ENCODE data around the gene LARGE1.

The LARGE1 gene

GRCh38 chr22:33680632-33681031 is 239.6 kb downstream of the LARGE1 start:
- TF ChIP-seq, protein P1, sequence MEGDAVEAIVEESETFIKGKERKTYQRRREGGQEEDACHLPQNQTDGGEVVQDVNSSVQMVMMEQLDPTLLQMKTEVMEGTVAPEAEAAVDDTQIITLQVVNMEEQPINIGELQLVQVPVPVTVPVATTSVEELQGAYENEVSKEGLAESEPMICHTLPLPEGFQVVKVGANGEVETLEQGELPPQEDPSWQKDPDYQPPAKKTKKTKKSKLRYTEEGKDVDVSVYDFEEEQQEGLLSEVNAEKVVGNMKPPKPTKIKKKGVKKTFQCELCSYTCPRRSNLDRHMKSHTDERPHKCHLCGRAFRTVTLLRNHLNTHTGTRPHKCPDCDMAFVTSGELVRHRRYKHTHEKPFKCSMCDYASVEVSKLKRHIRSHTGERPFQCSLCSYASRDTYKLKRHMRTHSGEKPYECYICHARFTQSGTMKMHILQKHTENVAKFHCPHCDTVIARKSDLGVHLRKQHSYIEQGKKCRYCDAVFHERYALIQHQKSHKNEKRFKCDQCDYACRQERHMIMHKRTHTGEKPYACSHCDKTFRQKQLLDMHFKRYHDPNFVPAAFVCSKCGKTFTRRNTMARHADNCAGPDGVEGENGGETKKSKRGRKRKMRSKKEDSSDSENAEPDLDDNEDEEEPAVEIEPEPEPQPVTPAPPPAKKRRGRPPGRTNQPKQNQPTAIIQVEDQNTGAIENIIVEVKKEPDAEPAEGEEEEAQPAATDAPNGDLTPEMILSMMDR (IDR thresholded peaks at IDR 0.05; ENCODE audit: insufficient read depth, missing control alignments): no peak
- no peak for FAIRE-seq
- DNase-seq (ENCODE audit: insufficient read length, low spot score): no peak

GRCh38 chr22:33678523-33678922 is 241.8 kb downstream of the LARGE1 start:
- DNase-seq (ENCODE audit: insufficient read length, low spot score): no peak
- TF ChIP-seq, protein P1 (IDR thresholded peaks at IDR 0.05; ENCODE audit: insufficient read depth, missing control alignments): no peak

GRCh38 chr22:33677536-33677935 is 242.7 kb downstream of the LARGE1 start:
- DNase-seq (ENCODE audit: insufficient read length, low spot score) (no peak), FAIRE-seq (no peak)
- TF ChIP-seq, protein P1 (IDR thresholded peaks at IDR 0.05; ENCODE audit: insufficient read depth, missing control alignments): no peak

More at GRCh38 chr22:33678523-33678922, 241.8 kb downstream of the LARGE1 start:
- no peak for FAIRE-seq

DNA sequence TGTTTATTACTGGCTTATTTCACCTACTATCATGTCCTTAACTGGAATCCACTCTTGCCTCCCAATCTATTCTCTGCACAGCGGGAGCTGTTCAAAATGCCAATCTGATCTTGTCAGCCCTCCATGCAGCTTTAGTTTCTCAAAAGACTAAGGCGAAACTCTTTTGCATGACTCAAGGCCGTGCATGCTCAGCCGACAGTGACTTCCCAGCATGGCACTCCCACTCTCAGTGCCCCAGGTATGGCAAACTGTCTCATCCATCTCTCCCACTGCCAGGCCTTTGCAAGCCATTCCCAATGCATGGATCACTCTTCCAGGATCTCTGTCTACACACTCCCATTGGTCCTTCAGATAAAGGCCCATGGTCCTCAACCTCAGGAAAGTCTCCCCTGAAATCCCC is 245.9 kb downstream of the LARGE1 start:
- FAIRE-seq (no peak), DNase-seq (ENCODE audit: insufficient read length, low spot score) (no peak)
- TF ChIP-seq, protein P1 (IDR thresholded peaks at IDR 0.05; ENCODE audit: insufficient read depth, missing control alignments): no peak

DNA sequence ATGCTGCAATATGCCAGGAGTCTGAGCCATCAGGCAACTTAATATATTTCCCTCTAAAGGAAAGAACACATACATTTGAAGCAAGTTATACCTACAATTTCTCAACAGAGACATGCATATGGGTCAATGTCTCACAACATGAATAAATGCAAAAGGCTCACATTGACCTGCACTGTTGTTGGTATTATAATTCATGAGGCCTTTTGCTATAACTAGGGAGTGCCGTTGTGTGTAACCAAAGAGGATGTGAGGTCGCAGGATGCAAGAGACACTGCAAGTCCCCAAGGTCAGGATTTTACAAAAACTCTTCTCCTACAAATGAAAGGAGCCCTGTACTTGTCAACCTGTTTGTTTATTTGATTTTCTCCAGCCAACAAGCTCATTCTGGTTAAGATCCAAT is 250.5 kb downstream of the LARGE1 start:
- no peak for DNase-seq (ENCODE audit: insufficient read length, low spot score)
- TF ChIP-seq, protein P1 (IDR thresholded peaks at IDR 0.05; ENCODE audit: insufficient read depth, missing control alignments): no peak
- no peak for FAIRE-seq

DNA sequence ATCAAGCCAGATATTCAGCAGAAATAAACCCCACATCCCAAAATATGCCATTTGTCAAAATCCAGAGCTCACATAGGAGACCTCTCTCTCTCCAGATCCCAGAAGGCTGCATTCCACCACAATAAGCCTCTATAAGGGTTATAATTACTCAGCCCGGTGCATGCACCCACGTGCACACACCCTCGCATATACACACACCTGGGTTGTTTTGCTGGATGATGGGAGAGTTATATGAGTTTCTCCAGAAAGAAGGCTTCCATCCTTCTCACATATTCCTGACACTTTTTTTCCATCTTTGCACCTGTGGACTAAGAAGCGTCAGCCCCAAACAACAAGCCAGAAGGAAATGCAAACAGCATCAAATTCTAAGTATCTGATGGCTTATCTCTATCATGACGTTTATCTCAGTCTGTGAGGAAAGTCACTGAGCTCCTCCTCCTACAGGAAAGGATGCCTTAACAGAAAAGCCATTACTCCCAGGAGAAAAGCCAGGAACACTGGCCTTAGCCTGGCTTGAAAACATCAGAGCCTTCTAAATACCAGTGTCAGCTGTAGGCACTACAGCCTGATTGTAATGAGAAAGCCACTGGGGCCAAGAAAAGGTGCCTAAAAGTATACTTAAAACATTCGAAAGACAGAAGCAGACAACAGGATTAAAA is 253.2 kb downstream of the LARGE1 start:
- FAIRE-seq (no peak), DNase-seq (ENCODE audit: insufficient read length, low spot score) (no peak)
- TF ChIP-seq, protein P1 (IDR thresholded peaks at IDR 0.05; ENCODE audit: insufficient read depth, missing control alignments): no peak

DNA sequence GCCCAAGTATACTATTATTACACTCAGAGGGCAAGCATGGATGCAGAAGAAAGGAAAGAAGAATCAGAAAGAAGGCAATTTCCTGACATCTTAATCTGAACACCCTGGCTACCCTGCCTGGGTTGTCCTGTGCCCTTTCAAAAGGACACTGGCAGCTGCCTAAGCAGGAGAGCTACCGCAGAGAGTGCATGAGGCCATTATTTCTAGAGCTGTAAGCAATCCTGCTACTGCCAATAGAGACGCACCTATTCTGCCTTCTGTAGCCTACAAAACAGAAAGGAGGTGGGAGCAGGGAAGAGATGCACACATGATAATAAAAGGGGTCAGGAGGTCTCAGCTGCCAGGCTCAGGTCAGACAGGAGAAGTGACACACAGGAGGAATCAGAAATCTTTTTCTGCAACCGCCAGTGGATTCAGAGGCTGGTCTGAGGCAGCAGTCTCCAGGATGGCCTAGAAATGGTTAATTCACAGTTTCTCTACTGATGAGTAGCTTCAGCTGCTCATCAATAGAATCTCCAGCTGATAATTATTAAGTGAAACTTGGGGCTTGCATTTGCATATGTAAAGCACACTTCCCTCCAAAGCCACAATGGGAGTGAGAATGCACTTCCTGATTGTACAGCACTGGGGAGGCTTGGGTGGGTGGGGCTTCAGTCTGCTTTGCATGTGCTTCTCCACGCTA is 253.9 kb downstream of the LARGE1 start:
- FAIRE-seq (no peak), DNase-seq (ENCODE audit: insufficient read length, low spot score) (no peak)
- TF ChIP-seq, protein P1 (IDR thresholded peaks at IDR 0.05; ENCODE audit: insufficient read depth, missing control alignments): no peak
